Measurements from ENCODE around the gene ATP1A2. TPM values are rescaled to one million over a fixed set of nuclear protein-coding genes. Genes with fewer than 3 reads are reported as not detected.
A peak's percentile ranks its signal among the peaks of the same experiment; 100 is the strongest.

The ATP1A2 gene
- total and polyA plus RNA-seq, 2 donors (not counting 3 experiments of a cell fraction or from before 2014, with no cell fraction given), result not detected

DNA sequence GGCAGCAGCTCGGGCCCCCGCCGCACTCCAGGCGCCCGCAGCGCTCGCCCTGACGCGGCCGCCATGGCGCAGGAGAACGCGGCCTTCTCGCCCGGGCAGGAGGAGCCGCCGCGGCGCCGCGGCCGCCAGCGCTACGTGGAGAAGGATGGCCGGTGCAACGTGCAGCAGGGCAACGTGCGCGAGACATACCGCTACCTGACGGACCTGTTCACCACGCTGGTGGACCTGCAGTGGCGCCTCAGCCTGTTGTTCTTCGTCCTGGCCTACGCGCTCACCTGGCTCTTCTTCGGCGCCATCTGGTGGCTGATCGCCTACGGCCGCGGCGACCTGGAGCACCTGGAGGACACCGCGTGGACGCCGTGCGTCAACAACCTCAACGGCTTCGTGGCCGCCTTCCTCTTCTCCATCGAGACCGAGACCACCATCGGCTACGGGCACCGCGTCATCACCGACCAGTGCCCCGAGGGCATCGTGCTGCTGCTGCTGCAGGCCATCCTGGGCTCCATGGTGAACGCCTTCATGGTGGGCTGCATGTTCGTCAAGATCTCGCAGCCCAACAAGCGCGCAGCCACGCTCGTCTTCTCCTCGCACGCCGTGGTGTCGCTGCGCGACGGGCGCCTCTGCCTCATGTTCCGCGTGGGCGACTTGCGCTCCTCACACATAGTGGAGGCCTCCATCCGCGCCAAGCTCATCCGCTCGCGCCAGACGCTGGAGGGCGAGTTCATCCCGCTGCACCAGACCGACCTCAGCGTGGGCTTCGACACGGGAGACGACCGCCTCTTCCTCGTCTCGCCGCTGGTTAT, 31.4 kb upstream of the ATP1A2 start:
- Histone ChIP-seq H4K20me1 (replicated peaks; ENCODE audit: control insufficient read depth, extremely low read depth, insufficient read depth, low read length) (no peaks in the 10 kb centered on the region), H3K27ac (ENCODE audit: insufficient read depth, low read depth, low read length) (no peak overlapping the region), H3K4me3 (replicated peaks in 1 of 3; ENCODE audit: insufficient read depth in 1 of 3, low read depth in 1 of 3, low read length in 3 of 3) (peak overlapping the region in 1 of 3 experiments; percentile 14), H3K9me1 (replicated peaks; ENCODE audit: control insufficient read depth, extremely low read depth, insufficient read depth, low read length) (no peaks in the 10 kb centered on the region), H3K36me3 (ENCODE audit: control insufficient read depth in 2 of 2, extremely low read depth in 1 of 2, insufficient read depth in 2 of 2, low read length in 2 of 2) (no peaks in the 10 kb centered on the region), H3K79me2 (ENCODE audit: control insufficient read depth, insufficient read depth, low read length) (no peaks in the 10 kb centered on the region), H3K4me2 (ENCODE audit: insufficient read depth, low read length) (no peak overlapping the region), H3K4me1 (ENCODE audit: control insufficient read depth, extremely low read depth, insufficient read depth, low read length) (no peaks in the 10 kb centered on the region), H2AFZ (ENCODE audit: low read depth, low read length) (peak overlapping the region; percentile 45), H3K9ac (replicated peaks; ENCODE audit: extremely low read depth, insufficient read depth, low read length) (no peak overlapping the region), H3K9me3 (replicated peaks; ENCODE audit: control insufficient read depth, insufficient read depth, low read length) (no peaks in the 10 kb centered on the region), H3K27me3 (ENCODE audit: control insufficient read depth in 2 of 2, insufficient read depth in 2 of 2, low read length in 2 of 2) (peaks cover 44 to 53% of the 10 kb centered on the region in 2 experiments)
- ChIA-PET CTCF (interaction anchor here (0.6 to 5.2 kb wide), 9 partner anchors 13 to 951 kb away, joined by 3 to 75 read pairs (median 17); partner anchors contain the start of gene IGSF8), POLR2A (no interaction called here)
- BruUV-seq (replicated peaks), result no TSS peak
- DNase-seq (ENCODE audit: low read depth, low spot score) (peak; percentile 42), FAIRE-seq (peak; percentile 26)
- dilution Hi-C loops (cut with MboI; ENCODE audit: extremely low pct_ligation_motif_present, low sequenced_read_pairs) (no loop called here), intact Hi-C loops (cut with micrococcal nuclease) (loop anchor here (1.0 kb wide), 1 partner anchor 148 kb away; no protein-coding TSS in a partner anchor)
- TF ChIP-seq MYC (IDR thresholded peaks at IDR 0.05; ENCODE audit: low read depth, low read length) (no peak), POLR2A (IDR thresholded peaks at IDR 0.05; ENCODE audit: low read depth, low read length) (no peak), CTCF (IDR thresholded peaks at IDR 0.05; ENCODE audit: extremely low read depth in 1 of 2, insufficient read depth in 1 of 2, low read depth in 1 of 2, low read length in 2 of 2) (peak; percentile 36 to 74), GATA2 (IDR thresholded peaks at IDR 0.05; ENCODE audit: insufficient read depth, insufficient read length, low read depth, low read length) (no peak), EZH2 (IDR thresholded peaks at IDR 0.05; ENCODE audit: borderline replicate concordance, low read depth, low read length, severe bottlenecking) (peak; percentile 62), JUN (IDR thresholded peaks at IDR 0.05; ENCODE audit: borderline replicate concordance, insufficient read depth, insufficient read length, low read depth) (no peak), FOS (IDR thresholded peaks at IDR 0.05; ENCODE audit: borderline replicate concordance, insufficient read depth, low read length) (no peak), POLR2AphosphoS5 (IDR thresholded peaks at IDR 0.05; ENCODE audit: insufficient read depth, low read depth, low read length) (no peak)
- TF ChIP-seq, protein P1, sequence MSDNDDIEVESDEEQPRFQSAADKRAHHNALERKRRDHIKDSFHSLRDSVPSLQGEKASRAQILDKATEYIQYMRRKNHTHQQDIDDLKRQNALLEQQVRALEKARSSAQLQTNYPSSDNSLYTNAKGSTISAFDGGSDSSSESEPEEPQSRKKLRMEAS (IDR thresholded peaks at IDR 0.05; ENCODE audit: insufficient read depth, insufficient read length), result no peak

All from endothelial cell of umbilical vein (primary cell).